Bronchial epithelial cell (primary cell): ENCODE data around the gene RUNX1. TPM values are rescaled to one million over a fixed set of nuclear protein-coding genes. Genes with fewer than 3 reads are reported as not detected.

Source experiments
- DNase-seq: peaks from one replicate; pipeline ENCODE4 v3.0.0-alpha.2; 2010; ENCODE audit warnings: low read depth
- FAIRE-seq: peaks from 2 replicates; lab custom pipeline; 2011; peaks lifted over from hg19 to GRCh38; lab: Jason Lieb, UNC
- H3K27me3 ChIP-seq: 2 replicates; pipeline ENCODE4 v1.5.1; 2011; ENCODE audit warnings: low read length; ENCODE audit not compliant: control insufficient read depth, insufficient read depth
- H3K36me3 ChIP-seq: 2 replicates; pipeline ENCODE4 v1.5.1; 2011; ENCODE audit warnings: low read length; ENCODE audit not compliant: control insufficient read depth, insufficient read depth
- H3K4me3 ChIP-seq: 2 replicates; pipeline ENCODE4 v1.5.1; 2011; ENCODE audit warnings: mild to moderate bottlenecking, low read depth, low read length, control low read depth
- CTCF ChIP-seq: IDR thresholded peaks from 2 replicates; pipeline ENCODE4 v1.5.1; 2011; ENCODE audit warnings: mild to moderate bottlenecking, moderate library complexity, low read length, control low read depth, inconsistent platforms; ENCODE audit not compliant: insufficient read depth, severe bottlenecking
- total RNA-seq: library from RNA; depleted of rRNA; stranded (reverse); fragments of >200 nt; gene quantifications from 2 replicates; pipeline ENCODE4 v1.2.1, GENCODE V29; 2014

Gene RUNX1
- total RNA-seq, 1 donor from 2014 or later = 11.8 TPM

GRCh38 chr21:34877485-34878128 is 171.5 kb downstream of the RUNX1 start:
- Histone ChIP-seq H3K36me3 (peaks cover 15% of the 10 kb centered on the region), H3K27me3 (no peaks in the 10 kb centered on the region), H3K4me3 (no peak overlapping the region)
- FAIRE-seq (no peak), DNase-seq (peak; percentile 64)
- TF ChIP-seq CTCF = no peak

DNA sequence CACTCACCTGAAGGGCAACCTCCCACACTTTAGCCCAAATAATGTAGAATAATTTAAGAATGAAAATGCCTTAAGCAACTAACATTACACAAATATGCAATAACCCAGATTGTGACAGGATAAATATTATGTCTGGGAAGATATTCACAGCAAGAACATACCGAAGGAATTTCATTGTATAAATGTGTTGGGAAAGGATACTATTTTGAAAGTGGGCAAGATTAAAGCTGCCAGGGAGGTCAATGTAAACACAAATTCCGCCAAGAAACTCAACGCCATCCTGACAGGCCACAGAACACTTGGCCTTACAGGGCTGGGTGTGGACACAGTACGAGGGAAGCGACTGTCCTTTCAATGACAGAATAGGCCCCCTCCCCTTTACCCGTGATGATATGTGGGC is 173.3 kb downstream of the RUNX1 start:
- no peak for DNase-seq

DNA sequence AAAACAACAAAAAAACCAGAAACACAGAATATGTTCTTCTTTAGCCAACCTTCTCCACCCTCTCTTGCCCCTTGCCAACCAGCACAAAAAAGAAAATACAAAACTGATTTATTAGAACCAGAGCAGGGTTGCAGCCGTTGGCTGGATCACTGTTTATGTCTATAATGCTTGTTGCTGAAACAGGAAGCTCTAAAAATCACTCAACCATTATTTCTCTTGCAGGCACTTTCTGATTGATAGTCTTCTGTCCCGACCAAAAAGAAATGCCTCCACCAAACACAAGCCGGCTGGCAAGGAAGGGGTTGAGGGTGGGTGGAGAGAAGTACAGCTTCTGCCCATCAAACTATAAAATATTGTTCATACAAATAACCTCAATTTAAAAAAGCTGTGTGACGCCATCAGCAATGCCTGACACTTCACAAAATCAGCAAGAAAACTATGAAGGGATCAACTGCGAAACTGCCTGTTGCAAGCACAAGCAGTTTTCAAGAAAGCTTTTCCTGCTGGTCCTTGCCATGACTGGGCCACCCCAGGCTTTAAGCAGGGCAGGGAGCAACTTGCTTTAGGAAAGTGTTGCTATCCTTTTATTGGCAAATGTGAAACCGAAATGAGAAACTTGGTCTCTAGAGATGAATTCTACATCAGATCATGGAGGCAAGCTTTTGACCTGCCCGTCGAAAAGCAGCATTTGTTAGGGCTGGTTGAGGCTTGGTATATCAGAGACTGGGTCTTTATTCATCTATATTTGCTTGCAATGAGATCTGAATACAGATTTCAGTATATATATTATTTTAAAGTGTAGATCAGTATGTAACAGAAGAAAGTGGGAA is 174.2 kb downstream of the RUNX1 start:
- DNase-seq (no peak), FAIRE-seq (no peak)
- H3K27me3 ChIP-seq = no peaks in the 10 kb centered on the region
- H3K4me3 ChIP-seq = no peak overlapping the region
- H3K36me3 ChIP-seq = peaks cover 19% of the 10 kb centered on the region
- no peak for TF ChIP-seq CTCF

More for the DNA sequence above, 173.3 kb downstream of the RUNX1 start:
- Histone ChIP-seq H3K36me3 (peaks cover 17% of the 10 kb centered on the region), H3K27me3 (no peaks in the 10 kb centered on the region), H3K4me3 (no peak overlapping the region)
- FAIRE-seq = no peak
- no peak for TF ChIP-seq CTCF

- no peaks in the 10 kb centered on the region for H3K27me3 ChIP-seq
- peaks cover 28% of the 10 kb centered on the region for H3K36me3 ChIP-seq
Measured at GRCh38 chr21:34871026-34871908, 177.8 kb downstream of the RUNX1 start.

GRCh38 chr21:34870246-34870645 is 178.9 kb downstream of the RUNX1 start:
- TF ChIP-seq CTCF = no peak
- no peaks in the 10 kb centered on the region for H3K27me3 ChIP-seq
- H3K4me3 ChIP-seq = no peak overlapping the region
- DNase-seq = no peak
- peaks cover 25% of the 10 kb centered on the region for H3K36me3 ChIP-seq
- no peak for FAIRE-seq

More at GRCh38 chr21:34871026-34871908, 177.8 kb downstream of the RUNX1 start:
- FAIRE-seq (no peak), DNase-seq (no peak)
- TF ChIP-seq CTCF = no peak
- H3K4me3 ChIP-seq = no peak overlapping the region
